Activated T-helper 1 cell treated with Interleukin-2 at 50 U/mL for 16 hours (primary cell): ENCODE data around the gene SCG5.
A peak's percentile ranks its signal among the peaks of the same experiment; 100 is the strongest.
"Not testable (repeated sequence)": the region's sequence is repeated elsewhere in the genome, so short reads cannot be mapped to it uniquely, and the experiment has no call there.

Experiments used
- DNase-seq: peaks from one replicate; pipeline ENCODE4 v3.0.0-alpha.2; 2020; ENCODE audit warnings: low read depth

Gene SCG5, protein sequence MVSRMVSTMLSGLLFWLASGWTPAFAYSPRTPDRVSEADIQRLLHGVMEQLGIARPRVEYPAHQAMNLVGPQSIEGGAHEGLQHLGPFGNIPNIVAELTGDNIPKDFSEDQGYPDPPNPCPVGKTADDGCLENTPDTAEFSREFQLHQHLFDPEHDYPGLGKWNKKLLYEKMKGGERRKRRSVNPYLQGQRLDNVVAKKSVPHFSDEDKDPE

DNA sequence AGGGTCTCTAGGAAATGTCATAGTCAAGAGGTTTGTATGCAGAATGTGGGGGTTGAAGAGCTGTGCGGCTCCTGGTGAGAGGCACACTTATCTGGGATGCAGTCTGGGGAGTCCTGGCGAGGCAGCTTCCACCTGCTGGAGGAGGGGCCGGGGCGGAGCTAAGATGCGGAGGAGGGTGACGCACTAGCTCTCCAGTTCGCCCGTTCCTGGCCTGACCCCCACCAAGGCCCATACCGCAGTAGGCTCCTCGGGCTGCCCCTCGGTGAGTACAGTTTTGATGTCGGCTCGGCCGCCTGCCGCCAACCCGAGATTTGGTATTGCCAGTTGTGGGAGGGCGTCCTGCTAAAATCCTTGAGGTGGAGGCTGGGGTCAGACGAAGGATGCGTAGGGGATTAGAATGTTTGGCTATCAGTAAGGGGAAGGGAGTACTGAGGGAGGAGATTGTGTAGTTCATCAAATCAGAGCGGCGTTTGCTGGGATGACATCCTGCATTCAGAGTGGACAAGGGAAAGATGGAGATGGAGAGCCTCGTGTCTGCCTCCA lies at the start of gene SCG5:
Gene SCG5, plus strand, starts transcription at position 194 of the 543 bp plus-strand sequence. CDS start 1,883 bp downstream, outside the sequence.
- no peak for DNase-seq

DNA sequence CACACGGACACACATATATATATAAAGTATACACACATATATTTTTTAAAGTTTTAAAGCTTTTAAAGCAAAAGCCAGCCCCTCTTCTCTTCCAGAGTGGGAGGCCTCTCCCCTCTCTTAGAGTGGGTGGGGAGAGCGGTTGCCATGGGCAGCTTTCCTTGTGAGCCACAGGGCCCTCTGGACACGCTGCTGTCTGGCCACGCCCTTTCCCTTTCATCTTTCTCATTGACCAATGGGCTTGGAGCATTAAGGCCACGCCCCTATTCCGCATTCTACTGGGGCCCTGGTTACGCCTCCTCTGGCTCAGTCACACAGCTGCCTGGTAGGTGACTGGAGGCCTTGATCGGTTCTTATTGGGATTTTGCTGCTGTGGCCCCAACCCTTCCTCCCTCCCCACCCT lies 48.4 kb upstream of the SCG5 start, which contains the start of gene GOLGA8N:
Gene GOLGA8N, plus strand, starts transcription at position 306 of the 400 bp plus-strand sequence.
- not testable (repeated sequence) for DNase-seq

DNA sequence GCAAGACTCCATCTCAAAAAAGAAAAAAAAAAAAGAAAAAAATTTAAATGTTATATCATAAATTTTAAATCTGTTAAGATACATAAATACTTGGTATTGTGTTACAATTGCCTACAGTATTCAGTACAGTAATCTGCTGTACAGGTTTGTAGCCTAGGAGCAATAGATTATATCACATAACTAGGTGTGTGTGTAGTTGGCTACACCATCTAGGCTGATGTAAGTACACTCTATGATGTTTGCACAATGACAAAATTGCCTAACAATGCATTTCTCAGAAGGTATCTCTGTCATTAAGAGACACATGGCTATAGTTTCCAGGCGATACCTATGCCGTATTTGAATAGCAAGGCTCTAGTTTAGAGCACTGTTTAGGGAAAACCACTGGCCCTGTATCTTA lies 32.0 kb upstream of the SCG5 start:
- DNase-seq = not testable (repeated sequence)

DNA sequence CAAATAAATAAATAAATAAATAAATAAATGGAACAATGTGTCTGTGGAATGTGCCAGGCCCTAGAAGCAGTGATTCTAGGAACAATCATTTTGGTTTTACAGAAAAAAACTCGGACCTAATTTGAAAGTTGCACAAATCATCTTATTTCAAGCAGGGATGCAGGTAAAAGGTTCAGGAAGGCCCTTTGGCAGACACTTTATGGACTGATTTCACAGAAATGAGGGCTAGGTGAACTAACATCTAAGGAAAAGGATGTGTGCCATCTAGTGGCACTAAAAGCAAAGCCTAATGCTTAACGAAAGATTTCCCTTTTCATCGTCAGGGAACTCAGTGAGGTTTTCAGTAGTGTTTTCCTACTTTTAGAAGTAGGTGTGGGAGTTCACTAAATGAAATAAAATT lies 30.8 kb upstream of the SCG5 start:
- DNase-seq = not testable (repeated sequence)

DNA sequence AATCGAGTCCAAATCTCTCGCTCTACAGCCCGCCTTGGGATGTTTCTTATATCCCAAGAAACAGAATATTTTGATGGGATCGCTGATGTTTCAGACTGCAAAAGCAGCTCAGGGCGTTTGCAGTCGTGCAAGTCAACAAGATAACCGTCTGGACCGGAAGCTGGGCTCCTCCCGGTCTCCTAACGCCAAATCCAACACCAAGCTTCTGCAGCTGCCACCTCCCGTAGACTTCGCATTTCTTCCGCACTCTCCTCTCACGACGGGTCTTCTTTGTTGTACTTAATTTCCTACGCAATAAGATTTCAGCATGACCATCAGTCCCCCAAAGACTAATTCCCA lies 26.8 kb upstream of the SCG5 start:
- not testable (repeated sequence) for DNase-seq

DNA sequence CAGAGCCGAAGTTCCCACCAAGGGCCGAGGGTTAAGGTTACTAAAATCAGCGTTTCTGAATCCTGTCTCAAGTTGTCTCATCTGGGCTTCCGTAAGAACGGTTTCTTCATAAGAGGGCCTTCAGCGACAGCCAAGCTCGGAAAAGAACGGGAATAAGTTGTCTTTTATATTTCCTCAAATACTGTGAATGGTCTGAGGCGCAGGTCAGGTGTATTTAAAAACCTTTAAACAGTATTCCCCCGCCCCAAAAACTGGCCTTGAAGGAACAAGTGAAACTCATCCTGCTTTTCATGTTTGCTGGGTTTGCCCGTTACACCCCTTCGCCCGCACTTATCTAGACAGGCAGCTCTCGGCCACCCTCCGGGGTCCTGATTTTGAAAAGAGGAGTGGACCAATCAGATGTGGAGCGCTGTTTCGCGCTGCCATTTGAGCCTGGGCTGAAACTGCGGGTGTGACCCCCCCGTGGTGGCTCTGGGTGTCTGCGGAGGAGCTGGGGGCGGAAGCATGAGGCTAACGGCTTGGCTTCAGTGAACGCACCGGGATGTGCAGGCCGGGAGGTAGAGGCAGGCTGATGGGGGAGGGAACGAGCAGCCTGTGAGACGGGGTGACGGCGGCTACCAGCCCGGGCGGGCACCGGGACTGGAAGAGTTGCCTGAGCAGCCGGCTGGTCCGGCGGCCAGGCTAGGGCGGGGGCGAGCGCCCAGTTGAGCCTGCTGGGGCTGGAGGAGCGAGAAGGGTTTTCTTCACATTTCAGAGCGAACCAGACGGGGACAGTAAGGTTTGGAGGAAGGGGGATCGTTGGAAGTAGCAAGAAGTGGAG lies 26.2 kb upstream of the SCG5 start, which contains the start of gene ARHGAP11A:
Gene ARHGAP11A, plus strand, starts transcription at position 454 of the 820 bp plus-strand sequence. CDS start 708 bp downstream, outside the sequence.
- peak; percentile 68 for DNase-seq

DNA sequence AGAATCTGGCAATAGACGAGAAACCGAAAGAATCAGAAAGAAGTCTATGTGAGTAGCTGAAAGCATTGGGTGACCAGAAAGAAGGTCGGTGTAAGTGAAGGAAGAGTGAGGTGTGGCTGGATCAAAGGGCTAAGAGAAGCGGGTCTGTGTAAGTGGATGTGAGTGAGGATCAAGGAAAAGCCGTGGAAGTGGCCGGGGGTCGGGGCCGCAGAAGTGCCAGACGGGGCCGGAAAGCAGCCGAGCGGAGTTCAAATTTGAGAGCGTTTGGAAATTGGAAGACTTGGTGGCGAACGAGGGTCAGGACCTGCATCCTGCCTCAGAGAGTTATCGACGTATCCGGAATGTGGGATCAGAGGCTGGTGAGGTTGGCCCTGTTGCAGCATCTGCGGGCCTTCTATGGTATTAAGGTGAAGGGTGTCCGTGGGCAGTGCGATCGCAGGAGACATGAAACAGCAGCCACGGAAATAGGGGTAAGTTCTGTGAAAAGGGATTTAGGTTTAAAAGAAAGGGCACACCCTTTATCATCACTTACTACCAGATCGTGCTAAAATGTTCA lies 25.6 kb upstream of the SCG5 start:
- not testable (repeated sequence) for DNase-seq

DNA sequence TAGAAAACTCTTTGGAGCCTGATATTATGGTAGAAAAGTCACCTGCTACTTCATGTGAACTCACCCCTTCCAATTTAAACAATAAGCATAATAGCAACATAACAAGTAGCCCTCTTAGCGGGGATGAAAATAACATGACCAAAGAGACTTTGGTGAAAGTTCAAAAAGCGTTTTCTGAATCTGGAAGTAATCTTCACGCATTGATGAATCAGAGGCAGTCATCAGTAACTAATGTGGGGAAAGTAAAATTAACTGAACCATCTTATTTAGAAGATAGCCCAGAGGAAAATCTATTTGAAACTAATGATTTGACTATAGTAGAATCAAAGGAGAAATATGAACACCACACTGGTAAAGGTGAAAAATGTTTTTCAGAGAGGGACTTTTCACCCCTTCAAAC lies 5.1 kb upstream of the SCG5 start:
- no peak for DNase-seq

DNA sequence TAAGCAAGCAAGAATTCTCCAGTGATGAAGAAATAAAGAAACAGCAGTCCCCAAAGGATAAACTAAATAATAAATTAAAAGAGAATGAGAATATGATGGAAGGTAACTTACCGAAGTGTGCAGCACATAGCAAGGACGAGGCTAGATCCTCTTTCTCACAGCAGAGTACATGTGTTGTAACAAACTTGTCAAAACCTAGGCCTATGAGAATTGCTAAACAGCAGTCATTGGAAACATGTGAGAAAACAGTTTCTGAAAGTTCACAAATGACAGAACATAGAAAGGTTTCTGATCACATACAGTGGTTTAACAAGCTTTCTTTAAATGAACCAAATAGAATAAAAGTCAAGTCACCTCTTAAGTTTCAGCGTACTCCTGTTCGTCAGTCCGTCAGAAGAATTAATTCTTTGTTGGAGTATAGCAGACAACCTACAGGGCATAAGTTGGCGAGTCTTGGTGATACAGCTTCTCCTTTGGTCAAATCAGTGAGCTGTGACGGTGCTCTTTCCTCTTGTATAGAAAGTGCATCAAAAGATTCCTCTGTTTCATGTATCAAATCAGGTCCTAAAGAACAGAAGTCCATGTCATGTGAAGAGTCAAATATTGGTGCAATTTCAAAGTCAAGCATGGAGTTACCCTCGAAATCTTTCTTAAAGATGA lies 4.5 kb upstream of the SCG5 start:
- DNase-seq = no peak

DNA sequence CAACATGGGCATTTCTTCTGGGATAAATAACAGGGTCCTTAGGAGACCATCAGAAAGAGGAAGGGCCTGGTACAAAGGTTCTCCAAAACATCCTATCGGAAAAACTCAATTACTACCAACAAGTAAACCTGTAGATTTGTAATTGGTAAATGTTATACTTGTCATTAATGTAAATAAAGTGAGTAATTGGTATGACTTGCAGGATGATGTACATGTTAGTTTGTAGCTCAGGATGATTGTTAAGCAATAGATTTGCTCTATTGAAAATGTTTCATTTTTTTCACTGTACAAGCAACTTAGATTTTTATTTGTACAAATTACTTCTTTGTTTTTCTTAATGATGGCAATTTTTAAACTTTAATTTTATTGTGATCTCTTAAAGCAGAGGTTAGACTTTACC lies 3.8 kb upstream of the SCG5 start:
- no peak for DNase-seq

DNA sequence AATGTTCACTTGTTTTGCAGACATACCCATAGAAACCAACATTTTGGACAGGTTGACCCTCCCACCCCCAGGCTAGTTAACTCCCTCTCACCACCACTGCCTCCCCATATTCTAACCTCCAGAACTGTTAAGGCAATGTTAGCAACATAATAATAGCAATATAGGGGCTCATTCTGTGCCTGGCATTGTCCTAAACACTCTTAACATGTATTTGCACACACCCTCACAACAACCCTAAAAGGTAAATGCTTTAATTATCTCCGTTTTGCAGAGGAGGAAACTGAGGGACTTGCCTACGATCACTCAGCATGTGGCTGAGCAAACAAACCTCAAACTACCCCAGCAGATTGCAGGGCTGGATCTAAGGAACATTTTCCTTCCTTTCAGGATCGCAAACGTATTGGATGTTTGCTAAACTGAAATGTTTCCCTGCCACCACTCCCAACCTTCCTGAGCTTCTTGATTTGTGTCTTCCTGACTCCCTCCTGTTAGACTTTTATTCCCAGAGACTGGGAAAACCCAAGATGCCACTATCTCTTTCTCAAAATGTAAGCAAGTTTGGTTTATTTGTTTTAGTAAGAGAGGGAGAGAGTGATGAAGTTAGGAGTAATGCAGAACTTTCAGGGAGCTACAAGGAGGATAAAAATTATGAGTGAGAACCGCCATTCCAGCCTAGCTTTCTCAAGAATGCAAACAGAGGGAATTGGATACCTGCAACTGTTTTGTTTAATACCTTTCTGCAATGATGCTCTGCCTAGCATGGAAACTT lies 1.3 kb downstream of the SCG5 start:
- DNase-seq = no peak

DNA sequence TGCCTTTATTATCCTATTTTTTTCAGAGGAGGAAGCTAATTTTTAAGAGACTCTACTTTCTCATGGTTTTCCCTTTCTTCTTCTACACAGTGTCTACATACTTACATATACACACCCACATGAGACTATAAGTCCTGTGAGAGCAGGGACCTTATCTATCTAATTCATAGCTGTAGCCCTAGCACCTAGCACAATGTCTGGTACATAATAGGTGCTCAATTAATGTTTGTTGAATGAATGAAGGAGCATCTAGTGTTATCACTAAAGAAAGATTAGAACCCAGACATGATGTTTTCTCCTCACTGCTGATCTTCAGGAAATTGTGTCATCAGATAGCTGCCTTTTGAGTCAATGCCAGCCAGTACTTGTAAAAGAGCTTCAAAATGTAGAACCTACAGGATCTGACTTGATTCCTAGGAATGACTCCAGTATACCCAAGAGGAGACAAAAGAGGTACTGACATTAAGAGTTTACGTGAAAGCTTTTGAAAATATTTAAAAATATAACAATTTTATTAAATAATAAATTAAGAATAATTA lies 2.5 kb downstream of the SCG5 start:
- DNase-seq = no peak

DNA sequence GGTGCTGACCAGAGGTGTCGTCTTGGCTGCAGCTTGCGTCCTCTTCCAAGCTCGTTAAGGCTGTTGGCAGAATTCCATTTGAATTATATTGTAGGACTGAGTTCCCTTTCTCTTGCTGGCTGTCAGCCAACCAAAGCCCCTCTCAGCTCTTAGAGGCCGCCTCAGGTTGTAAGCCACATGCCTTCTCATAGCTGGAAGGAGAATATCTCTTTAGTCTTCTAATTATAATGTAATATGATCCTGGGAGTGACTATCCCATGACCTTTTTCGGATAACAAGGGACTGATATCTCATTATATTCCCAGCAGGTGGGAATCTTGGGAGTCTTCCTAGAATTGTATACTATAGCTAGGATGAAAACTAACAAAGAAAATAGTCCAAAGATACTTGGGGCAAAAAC lies 4.8 kb downstream of the SCG5 start:
- no peak for DNase-seq

DNA sequence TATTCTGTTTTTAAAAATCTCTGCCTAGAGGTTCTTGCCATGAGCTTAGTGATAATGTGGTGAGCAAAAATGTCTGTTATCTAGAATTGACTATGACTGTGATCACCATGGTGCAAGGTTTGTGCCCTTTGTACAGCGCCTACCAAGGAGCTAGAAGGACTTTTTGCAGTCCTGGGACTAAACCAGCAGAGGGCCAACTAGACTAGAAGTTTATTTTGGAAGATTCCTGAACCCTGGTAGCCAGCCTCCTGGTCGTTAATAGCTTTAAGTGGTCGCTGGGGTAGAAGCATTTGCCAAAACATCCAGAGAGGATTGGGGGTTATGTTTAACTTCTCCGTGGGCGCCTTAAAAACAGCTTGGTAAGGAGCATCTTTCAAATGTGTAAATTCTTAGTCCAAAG lies 7.8 kb downstream of the SCG5 start:
- DNase-seq = no peak

DNA sequence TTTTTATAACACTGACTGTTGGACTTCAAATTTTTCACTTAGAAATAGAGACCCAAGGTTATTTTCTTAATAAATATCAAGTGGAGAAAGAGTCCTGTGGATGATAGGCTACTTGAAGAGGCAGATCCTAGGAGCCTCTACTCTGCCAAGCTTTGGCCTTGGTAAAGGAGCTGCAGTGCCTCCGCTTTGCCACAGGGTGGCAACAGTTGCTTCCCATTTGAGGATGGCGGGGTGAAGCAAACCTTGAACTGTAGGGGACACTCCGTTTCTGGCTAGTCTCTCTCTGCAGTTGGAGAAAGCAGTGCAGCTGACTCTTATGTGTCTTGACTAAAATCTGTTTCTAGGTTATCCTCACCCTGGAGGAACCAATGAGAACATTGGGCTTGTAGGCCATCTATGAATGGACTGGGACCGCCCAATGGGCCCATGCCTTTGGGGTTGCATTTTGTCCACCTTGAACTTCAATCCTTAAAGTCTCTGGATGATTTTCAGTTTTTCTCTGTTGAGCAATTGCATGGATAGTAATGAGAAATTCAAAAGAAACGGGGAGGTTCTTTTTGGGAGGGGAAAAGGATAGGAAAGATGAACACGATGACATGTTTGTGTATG lies 9.8 kb downstream of the SCG5 start:
- peak; percentile 9 for DNase-seq

DNA sequence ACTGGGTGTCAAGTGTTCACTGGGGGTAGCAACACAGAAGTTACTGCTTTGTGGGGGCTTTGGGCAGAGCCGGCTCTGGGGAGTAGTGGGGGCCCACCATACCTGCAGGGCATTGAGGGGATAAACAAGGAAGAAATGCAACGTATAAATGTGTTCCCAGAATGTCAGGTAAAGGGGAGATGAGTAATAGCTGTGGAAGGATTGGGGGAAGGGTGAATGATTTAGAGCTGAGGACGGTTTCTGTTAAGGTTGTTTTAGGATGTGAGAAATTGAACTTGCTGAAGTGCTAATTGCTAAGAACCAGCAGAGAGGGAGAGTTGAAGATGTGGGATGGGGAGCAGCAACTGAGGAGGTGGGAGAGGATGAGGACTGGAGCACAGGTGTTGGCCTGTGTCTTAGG lies 10.7 kb downstream of the SCG5 start:
- DNase-seq = no peak

DNA sequence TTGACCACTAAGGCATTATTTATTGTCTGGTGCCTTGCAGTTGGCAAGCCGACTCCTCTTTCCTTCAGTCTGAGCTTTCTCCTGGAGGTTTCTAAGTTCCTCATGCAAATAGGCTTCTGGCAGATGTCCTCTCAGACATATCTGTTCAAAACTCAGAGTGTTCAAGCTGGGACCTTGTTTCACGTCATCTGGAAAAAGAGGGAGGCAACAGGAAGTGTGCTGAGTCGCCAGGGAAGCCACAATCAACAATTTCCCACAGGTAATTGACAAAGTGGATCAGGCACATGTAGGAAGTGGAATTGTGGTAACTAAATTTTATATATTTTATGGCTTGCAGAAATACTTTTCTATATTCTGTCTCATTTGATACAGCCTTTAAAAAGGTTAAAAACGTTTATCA lies 14.6 kb downstream of the SCG5 start:
- DNase-seq = no peak

DNA sequence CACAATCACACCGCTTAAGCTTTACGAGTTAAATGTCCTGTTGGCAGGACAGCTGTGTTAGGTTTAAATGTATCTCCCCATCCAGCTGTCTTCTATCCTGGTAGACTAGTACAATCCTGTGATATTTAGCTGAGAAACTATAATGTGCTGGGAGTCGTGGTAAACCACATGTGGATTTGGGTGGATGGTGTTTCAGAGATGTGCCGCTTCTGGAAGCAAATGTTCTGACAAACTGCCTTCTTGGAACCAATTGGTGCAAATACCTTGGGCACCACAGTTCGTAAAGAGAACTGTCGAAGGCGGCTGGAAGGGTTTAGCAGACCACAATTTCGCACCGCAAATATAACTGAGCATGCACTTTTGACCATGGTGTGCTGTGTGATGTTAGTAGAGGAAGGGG lies 15.0 kb downstream of the SCG5 start:
- no peak for DNase-seq

DNA sequence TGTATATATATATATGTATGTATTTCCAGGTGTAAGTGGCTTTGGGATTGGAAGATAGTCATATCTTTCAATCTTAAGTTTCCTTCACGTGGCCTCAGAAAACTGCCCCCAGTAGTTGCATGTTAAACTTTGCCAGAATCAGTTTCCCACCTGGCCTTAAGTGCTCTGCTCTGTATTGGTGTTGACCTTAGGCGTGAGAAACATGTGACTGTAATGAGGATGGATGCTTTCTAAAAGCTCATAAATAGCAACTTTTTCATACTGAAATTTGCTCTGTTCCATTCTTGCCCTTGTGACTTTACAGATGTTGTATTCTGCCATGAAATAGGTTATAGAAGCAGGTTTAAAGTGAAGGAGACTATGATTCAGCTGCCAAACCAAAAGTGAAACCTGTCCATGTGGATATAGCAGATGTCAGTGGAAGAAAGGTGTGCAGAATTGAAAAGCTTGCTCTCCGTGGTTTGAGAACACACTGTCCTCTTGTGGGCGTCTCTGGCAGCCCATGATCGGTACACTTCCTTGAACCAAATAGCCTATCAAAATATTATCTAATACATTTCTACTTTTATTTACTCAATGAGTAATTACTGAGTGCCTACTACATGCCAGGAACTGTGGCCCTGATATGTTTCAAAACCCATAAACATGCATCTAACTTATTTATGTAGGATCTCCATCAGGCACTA lies 15.8 kb downstream of the SCG5 start:
- no peak for DNase-seq

DNA sequence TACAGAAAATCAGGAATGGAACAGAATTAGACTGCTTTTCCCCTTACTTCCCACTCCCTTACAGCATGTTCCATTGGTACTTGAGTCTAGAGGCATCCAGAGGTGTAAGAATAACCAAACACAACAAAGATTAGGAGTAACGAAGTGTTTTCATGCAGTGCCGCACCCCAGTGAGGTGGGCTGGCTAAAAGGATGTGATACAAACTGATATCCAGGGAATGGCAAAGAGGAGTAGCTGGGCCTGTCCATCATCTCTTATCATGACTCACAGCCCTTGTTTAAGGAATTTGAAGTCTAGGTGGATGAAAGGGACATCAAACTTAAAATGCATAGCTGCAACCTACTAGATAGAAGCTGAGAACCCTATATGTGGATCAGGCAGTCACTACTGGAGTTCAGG lies 16.4 kb downstream of the SCG5 start:
- DNase-seq = no peak
